Stimulated activated CD8-positive, alpha-beta memory T cell treated with anti-CD3 and anti-CD28 coated beads, Interleukin-12 subunit alpha, Interleukin-12 subunit beta, amount 100 ng/mL, for 4 hours (primary cell): Measurements from ENCODE around the gene PDAP1.
A peak's percentile ranks its signal among the peaks of the same experiment; 100 is the strongest.
"Not testable (repeated sequence)": the region's sequence is repeated elsewhere in the genome, so short reads cannot be mapped to it uniquely, and the experiment has no call there.

Source experiments
- DNase-seq: peaks from one replicate; pipeline ENCODE4 v3.0.0-alpha.2; 2020; ENCODE audit warnings: low read depth

The PDAP1 gene

DNA sequence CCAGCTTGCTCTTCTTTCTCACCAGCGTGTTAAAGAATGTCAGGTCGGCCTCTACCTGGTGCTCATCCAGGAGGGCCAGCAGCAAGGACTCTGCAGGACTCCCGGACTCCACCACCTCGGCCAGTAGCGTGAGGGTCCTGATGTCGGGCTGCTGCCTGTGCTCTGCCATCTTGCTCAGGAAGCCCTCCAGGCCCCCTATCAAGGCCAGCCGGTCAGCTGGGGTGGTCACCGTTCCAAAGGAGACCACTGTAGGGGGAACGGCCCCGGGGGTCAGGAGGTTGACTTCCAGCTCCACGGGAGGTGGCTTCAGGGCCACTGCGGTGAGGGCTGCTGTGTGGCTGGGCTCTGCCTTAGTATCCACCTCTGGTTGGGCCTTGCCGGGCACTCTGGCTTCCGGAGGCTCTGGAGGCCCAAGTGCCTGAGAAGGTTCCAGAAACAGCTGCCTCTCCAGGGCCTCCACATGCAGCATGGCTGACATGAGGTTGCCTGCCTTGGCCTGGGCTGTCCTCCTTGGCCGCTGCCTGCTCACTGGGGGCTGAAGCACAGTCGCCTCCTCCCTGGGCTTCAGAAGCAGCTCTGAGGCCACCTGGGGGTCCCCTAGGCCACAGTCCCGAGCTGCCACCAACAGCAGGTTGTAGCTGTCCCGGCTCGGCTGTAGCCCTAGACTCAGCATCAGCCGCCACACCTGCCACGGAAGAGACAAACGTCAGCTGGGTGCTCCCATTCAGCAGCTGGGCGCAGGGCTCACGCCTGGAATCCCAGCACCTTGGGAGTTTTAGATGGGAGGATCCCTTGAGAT, 16.7 kb upstream of the PDAP1 start:
- DNase-seq, result no peak

DNA sequence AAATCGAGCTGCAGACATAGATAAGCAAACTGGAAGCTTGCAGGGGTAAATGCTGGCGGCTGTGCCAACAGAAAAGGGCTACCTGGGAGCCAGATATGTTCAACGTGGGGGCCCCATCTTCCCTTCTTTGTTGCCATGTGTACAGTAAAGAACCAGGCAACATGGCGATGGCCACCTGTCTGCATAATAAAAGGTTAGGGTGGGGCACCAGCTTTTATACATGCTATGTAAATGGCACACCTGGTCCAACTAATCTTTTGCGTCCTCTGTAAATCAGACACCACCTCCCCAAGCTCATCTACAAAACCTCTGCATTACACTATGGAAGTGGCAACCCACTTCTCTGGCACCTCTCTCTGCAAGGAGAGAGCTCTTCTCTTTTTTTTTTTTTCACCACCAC, 14.2 kb upstream of the PDAP1 start:
- no peak for DNase-seq

DNA sequence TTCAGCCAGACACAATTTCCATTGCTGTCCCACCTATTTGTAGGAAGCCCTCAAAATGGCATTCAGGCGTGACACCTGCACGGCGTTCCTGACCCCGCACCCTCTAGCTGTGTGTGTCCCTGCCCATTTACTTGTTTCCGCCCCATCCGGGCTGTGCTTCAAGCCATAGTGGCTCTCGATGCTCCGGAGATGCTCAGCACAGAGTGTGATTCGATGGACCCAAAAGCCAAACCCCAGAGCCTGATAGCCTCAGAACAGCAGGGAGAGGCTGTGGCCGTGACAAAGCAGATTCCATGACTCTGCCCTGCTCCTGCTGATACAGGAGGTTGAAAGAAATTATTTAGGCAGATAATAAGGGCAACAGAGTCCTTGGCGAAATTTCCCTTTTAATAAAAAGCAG, 13.8 kb upstream of the PDAP1 start:
- no peak for DNase-seq

DNA sequence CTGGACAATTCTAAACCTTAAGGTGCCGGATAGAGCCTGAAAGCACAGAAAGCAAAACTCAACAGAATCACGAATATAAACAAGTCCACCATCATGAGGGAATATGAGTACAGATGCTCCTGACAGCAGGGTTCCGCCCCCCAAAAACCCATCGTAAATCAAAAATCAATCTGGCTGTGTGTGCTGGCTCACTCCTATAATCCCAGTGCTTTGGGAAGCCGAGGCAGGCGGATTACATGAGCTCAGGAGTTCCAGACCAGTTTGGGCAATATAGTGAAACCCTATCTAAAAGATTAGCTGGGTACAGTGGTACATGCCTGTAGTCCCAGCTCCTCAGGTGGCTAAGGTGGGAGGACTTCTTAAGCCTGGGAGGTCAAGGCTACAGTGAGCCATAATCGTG, 12.6 kb upstream of the PDAP1 start:
- DNase-seq, result no peak

DNA sequence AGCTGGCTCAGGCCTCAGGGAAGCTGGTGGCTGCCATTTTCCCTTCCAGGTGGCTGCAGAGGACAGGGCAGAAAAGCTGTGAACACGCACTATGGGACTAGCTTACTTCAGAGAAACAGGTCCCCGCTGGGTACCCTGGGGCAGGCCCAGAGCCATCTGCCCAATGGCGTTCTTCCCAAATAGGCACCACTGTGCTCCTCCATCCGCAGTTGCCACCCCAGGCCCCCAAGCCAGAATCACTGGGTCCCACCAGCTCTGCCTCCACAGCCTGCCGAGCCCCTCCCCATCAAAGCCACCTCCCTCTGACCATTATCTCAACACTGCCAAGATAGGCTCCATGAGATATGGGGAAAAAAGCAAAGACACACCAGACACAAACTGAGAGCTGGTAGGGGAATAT, 11.8 kb upstream of the PDAP1 start:
- DNase-seq, result no peak

DNA sequence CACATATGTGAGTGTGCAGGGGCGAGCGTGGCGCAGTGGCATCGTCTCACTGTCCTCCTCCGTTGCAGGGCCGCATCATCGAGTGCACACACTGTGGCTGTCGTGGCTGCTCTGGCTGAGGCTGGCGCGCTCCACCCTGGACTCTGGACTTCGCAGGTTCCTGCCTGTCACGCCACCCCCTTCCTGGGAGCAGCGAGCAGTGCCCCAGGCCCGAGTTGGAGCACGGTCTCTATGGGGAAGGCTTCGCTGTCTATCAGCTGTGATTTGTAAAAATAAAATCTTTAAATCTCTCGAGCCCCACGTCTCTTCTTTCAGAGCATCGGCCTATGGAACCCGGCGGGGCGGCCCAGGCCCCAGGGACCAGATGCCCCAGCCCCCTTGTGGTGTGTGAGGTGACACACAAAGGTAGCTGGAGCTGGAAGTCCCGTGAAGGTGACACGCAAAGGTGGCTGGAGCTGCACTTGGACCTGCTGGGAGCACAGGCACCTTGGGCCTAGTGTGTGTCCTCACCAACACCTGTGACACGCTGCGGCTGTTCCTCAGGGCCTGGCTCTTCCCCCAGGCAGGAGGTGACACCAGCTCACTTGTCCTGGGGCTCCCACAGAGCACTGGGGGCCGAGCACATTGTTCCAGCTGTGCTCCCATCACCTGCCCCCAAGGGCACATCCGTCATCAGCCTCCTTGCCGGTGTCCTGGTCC, 11.1 kb upstream of the PDAP1 start:
- no peak for DNase-seq

DNA sequence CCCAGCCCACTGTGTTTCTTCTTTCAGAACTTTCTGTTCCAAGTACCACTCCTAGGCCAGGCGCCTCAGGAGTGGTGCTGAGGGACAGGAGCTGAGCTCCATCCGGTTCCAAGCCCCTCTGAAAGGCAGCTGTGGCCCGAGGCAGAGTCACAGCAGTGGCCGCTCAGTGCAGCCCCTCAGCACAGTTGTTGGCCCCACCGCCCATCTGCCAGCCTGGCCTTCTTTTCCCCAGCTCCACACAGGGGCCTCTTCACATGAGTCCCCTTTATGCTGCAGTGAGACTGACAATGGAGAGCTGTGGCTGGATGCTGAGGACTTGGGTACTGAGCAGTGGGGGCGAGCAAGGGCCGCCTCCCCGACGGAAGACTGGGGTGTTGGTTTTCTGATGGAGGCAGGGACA, 9.9 kb upstream of the PDAP1 start:
- DNase-seq, result no peak

DNA sequence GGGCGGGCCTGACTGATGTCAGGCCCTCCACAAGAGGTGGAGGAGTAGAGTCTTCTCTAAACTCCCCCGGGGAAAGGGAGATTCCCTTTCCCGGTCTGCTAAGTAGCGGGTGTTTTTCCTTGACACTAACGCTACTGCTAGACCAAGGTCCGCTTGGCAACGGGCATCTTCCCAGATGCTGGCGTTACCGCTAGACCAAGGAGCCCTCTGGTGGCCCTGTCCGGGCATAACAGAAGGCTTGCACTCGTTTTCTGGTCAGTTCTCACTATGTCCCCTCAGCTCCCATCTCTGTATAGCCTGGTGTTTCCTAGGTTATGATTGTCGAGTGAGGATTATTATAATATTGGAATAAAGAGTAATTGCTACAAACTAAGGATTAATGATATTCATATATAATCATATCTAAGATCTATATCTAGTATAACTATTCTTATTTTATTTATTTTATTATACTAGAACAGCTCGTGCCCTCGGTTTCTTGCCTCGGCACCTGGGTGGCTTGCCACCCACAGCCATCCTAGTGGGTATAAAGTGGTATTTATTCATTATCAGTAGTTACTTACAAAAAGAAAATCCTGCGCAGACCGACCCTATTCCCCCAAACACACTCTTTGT, 7.2 kb upstream of the PDAP1 start:
- not testable (repeated sequence) for DNase-seq

DNA sequence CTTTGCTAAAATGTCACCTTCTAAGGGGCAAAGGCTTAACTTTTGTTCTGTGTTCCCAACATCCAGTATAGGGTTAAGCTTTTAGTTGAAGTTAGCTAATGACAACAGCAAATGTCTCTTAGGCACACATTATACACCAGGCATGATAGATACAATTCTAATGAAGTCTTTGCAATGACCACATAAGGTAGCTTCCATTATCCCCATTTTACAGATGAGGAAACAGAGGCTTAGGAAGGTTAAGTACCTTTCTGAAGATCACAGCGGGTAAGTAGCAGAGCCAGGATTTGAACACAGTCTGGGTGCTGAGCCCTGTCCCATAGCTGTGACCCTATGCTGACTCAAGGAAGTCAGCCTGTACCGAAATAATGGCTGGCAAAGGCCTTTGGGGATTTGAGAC, 2.2 kb upstream of the PDAP1 start:
- no peak for DNase-seq

DNA sequence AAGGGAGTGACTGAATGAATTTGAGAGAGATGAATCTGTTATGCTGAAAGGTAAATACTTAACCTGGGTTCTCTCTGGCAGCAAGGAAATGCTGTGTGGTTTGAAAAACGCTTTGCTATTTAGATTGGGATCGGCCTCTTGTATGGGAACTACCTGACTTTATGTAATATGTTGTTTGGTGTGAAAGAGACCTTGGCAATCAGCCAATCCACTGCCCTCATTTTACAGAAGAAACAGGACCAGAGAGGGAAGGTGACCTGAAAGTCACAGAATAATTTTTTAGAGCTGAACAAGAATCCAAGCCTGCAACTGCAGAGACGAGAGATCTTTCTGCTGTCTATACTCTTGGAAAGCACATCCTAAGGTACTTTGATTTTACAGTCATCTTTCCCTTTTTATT, 1.4 kb upstream of the PDAP1 start:
- no peak for DNase-seq

DNA sequence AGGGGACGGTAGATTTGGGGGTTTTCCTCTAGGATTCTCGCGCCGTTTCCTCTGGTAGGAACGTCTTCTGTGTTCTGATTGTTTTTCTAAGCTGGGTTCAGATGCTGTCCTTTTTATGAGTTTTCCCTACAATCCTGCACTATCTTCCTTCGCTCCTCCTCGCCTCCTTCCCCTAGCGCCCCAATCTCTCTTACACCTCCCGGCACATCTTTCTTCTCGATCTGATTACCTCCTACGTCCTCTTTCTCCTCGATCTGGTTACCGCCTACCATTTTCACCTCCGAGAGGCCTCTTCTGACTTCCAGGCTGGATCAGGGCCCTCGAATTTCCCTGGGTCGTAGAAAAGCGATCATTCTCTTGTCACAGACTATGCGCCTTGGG, 785 bp upstream of the PDAP1 start:
- DNase-seq, result no peak

DNA sequence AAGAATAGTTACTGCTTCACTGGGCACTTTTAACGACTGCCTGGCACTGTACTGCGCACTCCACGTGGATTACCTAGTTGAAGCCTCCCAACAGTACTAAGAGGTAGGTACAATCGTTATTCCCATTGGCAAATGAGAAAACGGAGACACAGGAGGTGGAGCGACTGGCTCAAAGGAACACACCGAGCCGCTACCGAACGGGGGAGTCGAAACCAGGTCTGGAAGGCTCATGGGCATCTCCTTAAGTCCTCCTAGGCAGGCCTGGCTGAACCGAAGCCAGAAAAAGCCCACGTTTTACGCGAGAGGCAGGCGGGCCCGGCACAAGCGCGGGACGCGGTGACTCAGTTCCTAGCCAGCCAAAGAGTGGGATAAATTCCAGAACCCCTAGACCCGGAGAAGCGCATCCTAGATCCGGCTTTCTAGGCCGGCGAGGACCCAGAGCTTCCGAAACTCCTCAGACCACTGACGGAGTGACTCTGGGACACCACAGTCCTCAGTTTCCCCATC, 472 bp downstream of the PDAP1 start:
- DNase-seq, result peak; percentile 22

DNA sequence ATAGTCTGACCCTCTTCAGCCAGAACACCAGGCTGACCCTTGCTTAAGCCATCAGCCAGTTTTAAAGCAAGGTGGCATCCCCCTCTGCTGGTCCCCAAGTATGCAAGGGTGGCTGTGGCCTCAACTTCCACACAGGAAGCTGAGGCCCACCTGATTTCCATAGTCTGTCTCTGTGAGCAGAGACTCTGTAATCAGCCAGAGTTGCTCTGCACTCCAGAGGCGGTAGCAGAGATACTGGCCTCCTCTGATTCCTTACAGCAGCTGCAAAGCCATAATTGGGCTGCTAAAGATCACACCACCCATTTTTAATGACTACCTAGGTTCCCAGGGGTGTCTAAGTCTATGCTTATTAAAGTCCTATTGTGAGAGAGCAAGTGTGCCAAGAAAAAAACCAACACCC, 1.8 kb downstream of the PDAP1 start:
- no peak for DNase-seq

DNA sequence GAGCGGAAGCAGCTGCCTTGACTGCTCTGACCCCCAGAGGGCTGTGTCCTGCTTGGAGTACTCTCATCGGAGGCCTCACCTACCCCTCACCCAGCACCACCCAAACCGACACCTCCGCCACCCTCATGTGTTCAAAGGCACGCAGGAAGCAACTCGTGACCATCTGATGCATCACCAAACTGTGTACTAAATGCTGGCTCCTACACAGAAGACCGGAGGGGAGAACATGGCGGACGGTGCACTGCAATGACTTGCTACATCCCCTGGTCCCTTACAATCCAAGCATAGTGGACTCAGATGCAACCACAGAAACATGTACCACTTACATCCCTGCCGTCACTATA, 3.4 kb downstream of the PDAP1 start:
- DNase-seq, result no peak

DNA sequence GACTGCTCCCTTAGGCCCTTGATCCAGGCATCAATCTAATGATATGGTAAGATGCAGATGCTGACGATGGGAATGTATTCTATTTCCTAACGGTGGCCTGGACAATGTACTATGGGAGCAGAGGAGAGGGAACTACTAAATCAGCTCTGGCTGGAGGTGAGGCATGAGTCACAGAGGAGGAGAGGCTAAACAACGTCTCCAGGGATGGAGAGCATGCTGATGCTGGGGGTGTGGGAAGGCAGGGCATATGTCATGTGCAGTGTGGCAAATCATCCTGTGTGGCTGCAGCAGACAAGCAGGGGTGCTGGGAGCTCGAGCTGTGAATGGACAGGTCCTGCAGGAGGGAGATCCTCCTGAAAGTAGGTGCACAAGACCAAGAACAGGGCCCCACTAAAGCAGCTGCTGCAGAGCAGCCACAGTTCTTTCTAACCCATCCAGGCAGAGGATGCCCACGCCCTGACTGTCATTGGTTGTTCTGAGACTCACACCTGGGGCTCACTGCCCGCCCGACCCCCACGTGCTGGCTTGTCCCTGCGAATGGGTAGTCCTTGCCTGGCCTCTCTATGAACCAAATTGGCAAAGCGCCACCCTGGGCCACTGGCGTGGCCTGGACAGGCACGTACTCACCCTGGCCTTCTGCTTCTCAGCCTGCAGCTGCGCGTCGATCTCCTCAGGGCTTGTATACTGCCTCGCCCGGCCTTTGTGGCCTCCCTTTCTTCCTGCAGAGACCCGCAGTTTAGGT, 4.0 kb downstream of the PDAP1 start:
- DNase-seq, result no peak

DNA sequence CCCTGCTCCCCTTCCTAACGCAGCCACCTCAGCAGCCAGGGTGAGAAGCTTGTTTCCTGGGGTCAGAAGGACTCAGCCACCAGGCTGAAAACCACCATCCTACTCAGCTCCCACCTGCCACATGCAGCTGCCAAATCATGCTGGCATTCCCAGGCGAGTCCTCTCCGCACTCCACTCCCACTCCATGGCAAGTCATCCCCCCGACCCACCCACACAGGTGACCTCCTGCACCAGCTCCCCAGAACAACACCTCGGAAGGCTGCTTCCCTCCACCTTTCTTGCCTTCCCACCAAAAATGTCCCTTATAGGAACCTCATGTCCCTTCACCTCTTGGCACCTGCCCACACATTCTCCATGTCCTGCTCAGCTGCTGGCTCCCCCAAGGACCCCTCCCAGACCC, 4.6 kb downstream of the PDAP1 start:
- no peak for DNase-seq

DNA sequence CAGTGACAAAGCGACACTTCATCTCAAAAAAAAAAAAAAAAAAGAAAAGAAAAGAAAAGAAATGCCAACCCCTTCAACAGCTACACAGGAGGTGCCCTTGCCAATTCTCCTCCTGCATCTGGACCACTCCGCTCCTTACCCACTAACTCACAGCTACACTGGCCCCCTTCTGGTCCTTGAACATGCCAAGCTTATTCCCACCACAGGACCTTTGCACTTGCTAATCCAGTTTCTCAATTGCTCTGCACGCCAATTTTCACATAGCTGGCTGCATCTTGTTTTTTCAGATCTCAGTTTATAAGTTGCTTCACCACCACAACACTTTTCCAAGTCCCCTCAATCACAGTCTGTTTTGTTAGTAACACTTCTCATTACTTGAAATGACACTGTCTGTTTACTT, 5.5 kb downstream of the PDAP1 start:
- DNase-seq, result no peak

DNA sequence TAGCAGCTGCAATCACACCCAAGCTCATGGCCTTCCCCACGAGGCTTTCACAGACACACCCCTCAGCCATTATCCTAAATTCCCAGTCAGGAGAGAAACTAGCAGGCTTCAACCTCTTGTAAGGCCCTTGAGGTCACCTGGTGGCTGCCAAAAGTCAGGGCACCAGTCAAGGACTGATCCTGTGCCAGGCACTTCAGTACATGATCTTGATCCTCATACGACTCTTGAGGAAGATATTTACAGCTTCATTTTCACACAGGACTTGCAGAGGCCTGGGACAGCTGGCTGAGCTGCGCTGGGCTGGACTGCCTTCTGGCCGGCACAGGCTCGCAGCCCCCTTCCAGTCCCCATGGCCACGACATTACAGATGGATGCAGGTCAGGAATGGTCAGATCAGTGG, 8.8 kb downstream of the PDAP1 start:
- no peak for DNase-seq

DNA sequence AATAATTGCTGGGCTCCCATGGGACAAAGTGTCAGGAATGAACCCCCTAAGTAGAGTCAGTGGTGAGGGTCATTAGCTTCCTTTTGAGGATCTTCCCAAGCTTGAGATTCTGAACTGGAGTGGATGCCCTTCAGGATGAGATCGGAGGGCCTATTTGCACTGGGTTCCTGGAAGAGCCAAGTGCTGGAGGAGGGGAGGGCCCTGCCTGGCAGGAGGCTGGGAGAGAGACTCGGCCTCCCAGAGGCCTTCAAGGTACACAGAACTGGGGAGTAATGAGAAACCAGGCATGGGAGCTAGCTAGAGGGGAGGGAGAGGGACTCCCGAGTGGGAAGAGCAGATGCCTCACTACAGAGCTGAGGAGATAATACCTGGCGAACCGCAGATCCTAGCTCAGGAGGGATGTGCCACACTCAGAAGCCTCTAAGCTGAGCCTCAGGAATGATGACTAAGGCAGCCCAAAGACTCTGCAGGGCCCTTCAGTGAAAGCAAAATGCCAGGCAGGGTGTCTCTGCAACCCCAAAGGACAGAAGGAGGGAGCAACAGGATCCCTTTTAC, 9.4 kb downstream of the PDAP1 start:
- DNase-seq, result no peak

DNA sequence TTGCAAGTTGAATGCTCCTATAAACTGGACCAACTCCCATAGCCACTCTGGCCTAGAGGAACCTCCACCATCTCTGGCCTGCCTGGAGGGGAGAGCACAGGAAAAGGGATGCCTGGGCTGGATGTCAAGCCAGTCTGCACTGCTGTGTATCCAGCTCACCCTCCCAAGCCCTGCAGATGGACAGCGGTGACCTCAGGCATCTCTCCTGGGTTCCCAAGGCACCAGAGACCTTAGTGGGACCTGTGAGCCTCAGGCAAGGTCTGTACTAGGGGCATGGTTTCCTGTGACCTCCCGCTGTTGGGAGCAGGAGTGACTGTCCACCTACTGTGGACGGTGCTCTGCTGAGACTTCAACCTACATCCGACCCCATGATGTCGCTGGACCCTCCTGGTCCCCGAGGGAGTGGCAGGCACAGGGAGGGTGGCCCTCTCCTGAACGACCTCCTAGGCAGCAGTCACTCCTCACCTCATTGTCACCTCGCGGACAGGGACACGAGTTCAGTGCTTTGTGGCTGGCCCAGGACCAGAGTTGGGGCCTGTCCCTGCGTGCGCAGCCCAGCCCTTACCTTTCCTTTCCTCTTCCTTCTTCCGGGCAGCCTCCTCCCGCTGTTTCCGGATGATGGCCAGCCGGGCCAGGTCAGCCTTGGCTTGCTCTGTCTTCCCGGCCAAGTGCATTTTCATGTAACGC, 11.0 kb downstream of the PDAP1 start:
- DNase-seq, result no peak

DNA sequence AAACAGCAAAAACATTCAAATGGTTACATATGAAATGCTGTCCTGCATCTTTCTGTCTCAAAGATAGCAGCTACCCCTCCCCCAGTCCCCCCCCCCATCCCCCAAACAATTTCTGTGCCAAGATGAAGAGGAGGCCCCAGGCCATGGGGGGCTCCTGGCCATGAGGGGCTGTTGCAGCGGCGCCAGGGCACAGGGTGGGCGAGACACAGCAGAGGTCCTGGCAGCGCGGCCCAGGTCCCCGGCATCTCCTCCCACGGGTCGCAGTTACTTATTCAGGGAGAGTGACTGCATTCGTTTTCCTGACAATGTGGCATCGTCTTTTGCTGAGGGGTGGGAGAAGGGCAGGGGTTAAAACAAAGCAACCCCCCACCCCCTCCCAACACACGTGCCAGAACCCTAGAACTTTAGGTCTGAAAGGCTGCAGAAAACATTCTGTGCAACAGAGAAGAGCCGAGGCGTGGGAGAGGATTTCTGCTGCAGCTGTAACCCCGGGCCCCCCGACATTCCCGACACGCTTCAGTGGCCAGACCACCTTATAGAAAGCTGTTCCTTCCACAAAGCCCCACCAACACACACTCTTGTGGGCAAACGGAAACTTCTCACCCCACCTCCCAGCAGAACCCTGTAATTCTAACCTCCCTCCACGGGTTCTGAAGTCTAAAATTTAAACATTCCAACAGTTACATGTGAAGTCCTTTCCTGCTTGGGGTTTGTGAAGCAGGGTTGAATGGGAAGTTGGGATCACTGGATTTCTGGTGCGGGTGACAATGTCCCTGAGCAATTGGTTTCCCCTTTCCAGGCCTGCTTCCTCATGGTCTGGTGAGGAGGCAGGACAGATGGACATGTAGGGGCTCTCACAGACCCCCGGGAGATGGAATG, 11.7 kb downstream of the PDAP1 start:
- DNase-seq, result no peak
